ENCODE data around the gene LRTM2. TPM values are rescaled to one million over a fixed set of nuclear protein-coding genes. Genes with fewer than 3 reads are reported as not detected.
"Not testable (repeated sequence)": the region's sequence is repeated elsewhere in the genome, so short reads cannot be mapped to it uniquely, and the experiment has no call there.

Gene LRTM2
- total and polyA plus RNA-seq, 9 of the 15 experiments (the other 6 are each of a cell fraction or from before 2014, with no cell fraction given) = 0.09 TPM; not detected in 8

DNA sequence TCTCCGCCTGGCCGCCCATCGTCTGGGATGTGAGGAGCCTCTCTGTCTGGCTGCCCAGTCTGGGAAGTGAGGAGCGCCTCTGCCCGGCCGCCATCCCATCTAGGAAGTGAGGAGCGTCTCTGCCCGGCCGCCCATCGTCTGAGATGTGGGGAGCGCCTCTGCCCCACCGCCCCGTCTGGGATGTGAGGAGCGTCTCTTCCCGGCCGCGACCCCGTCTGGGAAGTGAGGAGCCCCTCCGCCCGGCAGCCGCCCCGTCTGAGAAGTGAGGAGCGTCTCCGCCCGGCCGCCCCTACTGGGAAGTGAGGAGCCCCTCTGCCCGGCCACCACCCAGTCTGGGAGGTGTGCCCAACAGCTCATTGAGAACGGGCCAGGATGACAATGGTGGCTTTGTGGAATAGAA, 2.4 kb upstream of the LRTM2 start:
- H4K20me1 ChIP-seq (replicated peaks; ENCODE audit: control insufficient read depth, insufficient read depth, low read length); BruUV-seq (replicated peaks); H3K27ac ChIP-seq (ENCODE audit: extremely low read depth, low read depth, low read length); CTCF ChIA-PET (ENCODE audit: low intra/inter-chr PET ratio); H3K9me1 ChIP-seq (ENCODE audit: control insufficient read depth, insufficient read depth, low read length); H3K9me3 ChIP-seq (replicated peaks; ENCODE audit: control insufficient read depth, insufficient read depth, low read depth, low read length); H3K79me2 ChIP-seq (ENCODE audit: control insufficient read depth, insufficient read depth, low read length); H3K4me3 ChIP-seq; DNase-seq (ENCODE audit: extremely low read depth in 1 of 4, low spot score in 3 of 4); H3K36me3 ChIP-seq (ENCODE audit: control insufficient read depth, insufficient read depth, low read length); ATAC-seq; in situ Hi-C loops (cut with MboI); H2AFZ ChIP-seq (ENCODE audit: low read depth, low read length); H3K9ac ChIP-seq (ENCODE audit: insufficient read depth in 1 of 2, low read depth in 2 of 2, low read length in 2 of 2); H3K4me2 ChIP-seq (ENCODE audit: insufficient read depth, low read length); H3K4me1 ChIP-seq (replicated peaks in 1 of 2; ENCODE audit: control insufficient read depth in 2 of 2, insufficient read depth in 2 of 2, low read length in 2 of 2); POLR2A ChIA-PET; FAIRE-seq: not testable (repeated sequence)
- WGBS (ENCODE audit: insufficient coverage, low coverage, missing lambda C conversion rate) = 50% methylated on average over 2 of the region's 28 CpGs
- intact Hi-C loops (cut with micrococcal nuclease) = loop anchor here (10.0 kb wide), 1 partner anchor 97 kb away; the partner anchor contains the start of gene CACNA2D4
- H3K27me3 ChIP-seq (ENCODE audit: control insufficient read depth in 2 of 2, insufficient read depth in 2 of 2, low read length in 2 of 2) = peaks cover 33 to 79% of the 10 kb centered on the region in 2 experiments; a peak in 4 of 5 replicates

DNA sequence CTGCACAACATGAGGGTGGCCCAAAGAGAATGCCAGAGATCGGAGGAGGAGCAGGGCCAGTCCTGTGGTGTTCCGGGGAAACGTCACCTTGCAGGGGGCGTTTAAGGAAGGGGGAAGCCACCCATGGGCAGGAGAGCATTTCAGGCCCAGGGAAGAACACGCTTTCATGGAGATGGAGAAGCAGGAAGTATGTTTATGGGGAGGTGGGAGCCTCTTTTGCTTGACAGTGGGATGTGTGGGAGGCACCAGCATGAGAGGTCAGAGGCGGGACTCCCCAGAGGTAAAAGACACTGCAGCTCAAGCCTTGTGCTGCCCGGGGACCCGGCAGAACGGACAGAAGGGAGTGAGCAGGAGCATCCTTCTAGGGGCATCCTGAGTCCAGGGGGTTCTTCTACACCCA, 1.3 kb upstream of the LRTM2 start:
- BruUV-seq (replicated peaks) = no TSS peak
- H4K20me1 ChIP-seq (replicated peaks; ENCODE audit: control insufficient read depth, insufficient read depth, low read length) = peaks cover 6% of the 10 kb centered on the region; the same call in 1 of the 2 replicates
- WGBS (ENCODE audit: insufficient coverage, low coverage, missing lambda C conversion rate) = 2% methylated on average over 6 of the region's 9 CpGs
- no peak overlapping the region for H3K27ac ChIP-seq (ENCODE audit: extremely low read depth, low read depth, low read length)
- no peaks in the 10 kb centered on the region for H3K9me1 ChIP-seq (ENCODE audit: control insufficient read depth, insufficient read depth, low read length)
- CTCF ChIA-PET (ENCODE audit: low intra/inter-chr PET ratio) = no interaction called here
- FAIRE-seq = no peak
- no peak overlapping the region for H2AFZ ChIP-seq (ENCODE audit: low read depth, low read length)
- DNase-seq (ENCODE audit: extremely low read depth in 1 of 4, low spot score in 3 of 4) = no peak
- POLR2A ChIA-PET = no interaction called here
- H3K9me3 ChIP-seq (replicated peaks; ENCODE audit: control insufficient read depth, insufficient read depth, low read depth, low read length) = no peaks in the 10 kb centered on the region
- in situ Hi-C loops (cut with MboI) (no loop called here), intact Hi-C loops (cut with micrococcal nuclease) (loop anchor here (10.0 kb wide), 1 partner anchor 96 kb away; the partner anchor contains the start of gene CACNA2D4)
- no peak overlapping the region for H3K9ac ChIP-seq (ENCODE audit: insufficient read depth in 1 of 2, low read depth in 2 of 2, low read length in 2 of 2)
- no peaks in the 10 kb centered on the region for H3K79me2 ChIP-seq (ENCODE audit: control insufficient read depth, insufficient read depth, low read length)
- H3K4me2 ChIP-seq (ENCODE audit: insufficient read depth, low read length) = no peak overlapping the region
- no peak overlapping the region for H3K4me3 ChIP-seq
- peaks cover 33 to 83% of the 10 kb centered on the region in 2 experiments; a peak in 4 of 5 replicates for H3K27me3 ChIP-seq (ENCODE audit: control insufficient read depth in 2 of 2, insufficient read depth in 2 of 2, low read length in 2 of 2)
- H3K36me3 ChIP-seq (ENCODE audit: control insufficient read depth, insufficient read depth, low read length) = no peaks in the 10 kb centered on the region
- no peak for ATAC-seq
- H3K4me1 ChIP-seq (replicated peaks in 1 of 2; ENCODE audit: control insufficient read depth in 2 of 2, insufficient read depth in 2 of 2, low read length in 2 of 2) = peaks cover 0 to 6% of the 10 kb centered on the region in 2 experiments; a peak in 3 of 5 replicates
- TF ChIP-seq STAT5A (IDR thresholded peaks at IDR 0.05; ENCODE audit: borderline replicate concordance, low read length) (no peak), UBTF (IDR thresholded peaks at IDR 0.05; ENCODE audit: borderline replicate concordance in 1 of 2, low read depth in 2 of 2, low read length in 2 of 2) (no peak), ADNP (tag; IDR thresholded peaks at IDR 0.05) (no peak), SMC3 (conservative IDR thresholded peaks at IDR 0.05; ENCODE audit: insufficient read depth, low read depth, low read length) (no peak), PKNOX1 (IDR thresholded peaks at IDR 0.05) (no peak), PHF21A (IDR thresholded peaks at IDR 0.05; ENCODE audit: borderline replicate concordance, low read depth) (no peak), ZFX (CRISPR knock-in tag; IDR thresholded peaks at IDR 0.05) (no peak), FOXA3 (CRISPR knock-in tag; conservative IDR thresholded peaks at IDR 0.05 in 1 of 2, IDR thresholded peaks at IDR 0.05 in 1 of 2) (no peak), ZNF174 (CRISPR knock-in tag; IDR thresholded peaks at IDR 0.05) (no peak), XRCC5 (IDR thresholded peaks at IDR 0.05; ENCODE audit: low read depth, low read length) (no peak)
- TF ChIP-seq, protein P1, sequence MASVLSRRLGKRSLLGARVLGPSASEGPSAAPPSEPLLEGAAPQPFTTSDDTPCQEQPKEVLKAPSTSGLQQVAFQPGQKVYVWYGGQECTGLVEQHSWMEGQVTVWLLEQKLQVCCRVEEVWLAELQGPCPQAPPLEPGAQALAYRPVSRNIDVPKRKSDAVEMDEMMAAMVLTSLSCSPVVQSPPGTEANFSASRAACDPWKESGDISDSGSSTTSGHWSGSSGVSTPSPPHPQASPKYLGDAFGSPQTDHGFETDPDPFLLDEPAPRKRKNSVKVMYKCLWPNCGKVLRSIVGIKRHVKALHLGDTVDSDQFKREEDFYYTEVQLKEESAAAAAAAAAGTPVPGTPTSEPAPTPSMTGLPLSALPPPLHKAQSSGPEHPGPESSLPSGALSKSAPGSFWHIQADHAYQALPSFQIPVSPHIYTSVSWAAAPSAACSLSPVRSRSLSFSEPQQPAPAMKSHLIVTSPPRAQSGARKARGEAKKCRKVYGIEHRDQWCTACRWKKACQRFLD (CRISPR knock-in tag; IDR thresholded peaks at IDR 0.05) = no peak

Data from K562 (cell line).